K562 (cell line): Measurements from ENCODE around the gene CCDC9. TPM values are rescaled to one million over a fixed set of nuclear protein-coding genes. Genes with fewer than 3 reads are reported as not detected.
A peak's percentile ranks its signal among the peaks of the same experiment; 100 is the strongest.

Source experiments
- CBFA2T3 ChIP-seq: fragments of 450-650 bp; IDR thresholded peaks from 2 replicates; pipeline ENCODE4 v1.6.1; 2017
- CREB3 ChIP-seq: fragments of 450-650 bp; conservative IDR thresholded peaks from 2 replicates; pipeline ENCODE4 v1.6.1; 2016; ENCODE audit warnings: missing genetic modification characterization, low read depth, mild to moderate bottlenecking, missing compliant biosample characterization, moderate library complexity
- ELF4 ChIP-seq: fragments of 450-650 bp; formaldehyde crosslinking; IDR thresholded peaks from 2 replicates; pipeline ENCODE4 v1.4.0; 2022; ENCODE audit warnings: missing genetic modification characterization
- ETS2 ChIP-seq: IDR thresholded peaks from 2 replicates; pipeline ENCODE4 v1.6.1; 2016; ENCODE audit warnings: borderline replicate concordance, missing genetic modification characterization, mild to moderate bottlenecking, moderate library complexity, missing compliant biosample characterization; ENCODE audit not compliant: poor library complexity, severe bottlenecking
- FOXJ2 ChIP-seq: fragments of 200-800 bp; sonication (Bioruptor generic); IDR thresholded peaks from 2 replicates; pipeline ENCODE4 v1.6.1; 2016; ENCODE audit warnings: missing genetic modification characterization, missing compliant biosample characterization
- GMEB1 ChIP-seq: fragments of 250-450 bp; sonication (Bioruptor Pico); IDR thresholded peaks from 2 replicates; pipeline ENCODE4 v1.4.0; 2020; ENCODE audit warnings: mild to moderate bottlenecking
- JUND ChIP-seq, 2 experiments: IDR thresholded peaks; 2 replicates in 1 of 2; 3 replicates in 1 of 2; pipeline ENCODE4 v1.6.1; 2011; ENCODE audit warnings: borderline replicate concordance in 2 of 2, low read depth in 2 of 2, low read length in 2 of 2, improper control_type of control experiment in 1 of 2, missing biosample characterization in 1 of 2, missing genetic modification characterization in 1 of 2, missing genetic modification reagents in 1 of 2
- KLF13 ChIP-seq: fragments of 450-650 bp; IDR thresholded peaks from 2 replicates; pipeline ENCODE4 v1.6.1; 2016; ENCODE audit warnings: missing genetic modification characterization, low read depth, mild to moderate bottlenecking, missing compliant biosample characterization, moderate library complexity, borderline replicate concordance
- NFXL1 ChIP-seq: fragments of 450-650 bp; formaldehyde crosslinking; IDR thresholded peaks from 2 replicates; pipeline ENCODE4 v1.4.0; 2021; ENCODE audit warnings: mild to moderate bottlenecking
- NR2F6 ChIP-seq: fragments of 450-650 bp; formaldehyde crosslinking; IDR thresholded peaks from 2 replicates; pipeline ENCODE4 v1.4.0; 2020; ENCODE audit warnings: mild to moderate bottlenecking
- NR4A1 ChIP-seq, 2 experiments: fragments of 250-450 bp in 1 of 2; fragments of 450-650 bp in 1 of 2; sonication (Bioruptor Pico) in 1 of 2; IDR thresholded peaks; 2 replicates each; pipeline versions ENCODE4 v1.4.0 to v1.6.1; 2016 to 2020; ENCODE audit warnings: mild to moderate bottlenecking in 2 of 2, missing compliant biosample characterization in 1 of 2, missing genetic modification characterization in 1 of 2, moderate library complexity in 1 of 2
- PHF8 ChIP-seq: fragments of 200-600 bp; sonication (generic); IDR thresholded peaks from 2 replicates; pipeline ENCODE4 v1.6.1; 2012; ENCODE audit warnings: mixed run types, mild to moderate bottlenecking, inconsistent platforms, low read length, moderate library complexity, borderline replicate concordance
- POLR2AphosphoS5 ChIP-seq: IDR thresholded peaks from 2 replicates; pipeline ENCODE4 v1.6.1; 2011; ENCODE audit warnings: mild to moderate bottlenecking, low read depth, low read length, moderate library complexity; ENCODE audit not compliant: control insufficient read depth, insufficient read depth
- RNF2 ChIP-seq: sonication (generic); IDR thresholded peaks from 2 replicates; pipeline ENCODE4 v1.6.1; 2016
- SMARCA4 ChIP-seq: fragments of 450-650 bp; IDR thresholded peaks from 2 replicates; pipeline ENCODE4 v1.6.1; 2016
- SRSF1 ChIP-seq: fragments of 200-400 bp; formaldehyde crosslinking; IDR thresholded peaks from 2 replicates; pipeline ENCODE4 v1.6.1; 2017; ENCODE audit warnings: mild to moderate bottlenecking, low read depth, low read length, moderate library complexity
- SRSF3 ChIP-seq: fragments of 200-400 bp; formaldehyde crosslinking; IDR thresholded peaks from 2 replicates; pipeline ENCODE4 v1.6.1; 2016; ENCODE audit warnings: mild to moderate bottlenecking, low read length, moderate library complexity; ENCODE audit not compliant: insufficient read depth
- TAL1 ChIP-seq: fragments of 450-650 bp; IDR thresholded peaks from 2 replicates; pipeline ENCODE4 v1.6.1; 2016; ENCODE audit warnings: mild to moderate bottlenecking
- ZNF354B ChIP-seq: fragments of 250-450 bp; sonication (Bioruptor Pico); IDR thresholded peaks from 2 replicates; pipeline ENCODE4 v1.4.0; 2020
- ZNF408 ChIP-seq: fragments of 250-450 bp; sonication (Bioruptor Pico); IDR thresholded peaks from 2 replicates; pipeline ENCODE4 v1.4.0; 2020; ENCODE audit warnings: low read depth, mild to moderate bottlenecking, moderate library complexity
- ZNF431 ChIP-seq: sonication (generic); formaldehyde crosslinking; IDR thresholded peaks from 2 replicates; pipeline ENCODE4 v1.8.0; 2022; ENCODE audit warnings: mild to moderate bottlenecking, missing genetic modification reagents
- polyA plus RNA-seq, 8 experiments: library from polyadenylated mRNA; depleted of rRNA in 4 of 8; stranded (reverse) in 5 of 8; unstranded in 3 of 8; fragments of >200 nt; fragmentation: Nextera tagmentation in 2 of 8; fragmentation: Illumina TruSeq in 1 of 8; extraction: Ambion mirVana in 2 of 8; extraction: Trizol in 1 of 8; gene quantifications; 2 replicates each; pipeline versions ENCODE4 v1.2.1 to v1.2.3, GENCODE V29; 2011 to 2014; ENCODE audit warnings: inconsistent platforms in 1 of 8, missing spikeins in 1 of 8
- total RNA-seq, 7 experiments: library from RNA; depleted of rRNA in 6 of 7; stranded (reverse); fragments of >200 nt in 6 of 7; fragmentation: Illumina TruSeq in 2 of 7; extraction: Trizol in 2 of 7; gene quantifications; 2 replicates each; pipeline versions ENCODE4 v1.2.1 to v1.2.3, GENCODE V29; 2011 to 2021; ENCODE audit warnings: low replicate concordance in 1 of 7
- TF ChIP-seq, protein P1 (sequence below): IDR thresholded peaks from 2 replicates; pipeline ENCODE4 v1.6.1; 2012; ENCODE audit warnings: low read depth, low read length, improper control_type of control experiment, borderline replicate concordance
- TF ChIP-seq, protein P2 (sequence below): fragments of 450-650 bp; formaldehyde crosslinking; IDR thresholded peaks from 2 replicates; pipeline ENCODE4 v1.4.0; 2022; ENCODE audit warnings: mild to moderate bottlenecking, moderate library complexity

Gene CCDC9
- total and polyA plus RNA-seq, 9 of the 15 experiments (the other 6 are each of a cell fraction or from before 2014, with no cell fraction given), result 0.23 to 38.6 (median 8.4) TPM

GRCh38 chr19:47210689-47211316 lies 45.5 kb upstream of the CCDC9 start (continued):
- TF ChIP-seq TAL1 (0 out of 2 replicates have a peak, but pooled peaks have one; percentile 6), RNF2 (peak; percentile 56; the same call in 1 of the 2 replicates), SRSF3 (no peak), NR4A1 (CRISPR knock-in tag; IDR thresholded peaks at IDR 0.05) (no peak), NR4A1 (tag; IDR thresholded peaks at IDR 0.05) (peak; percentile 88), NR2F6 (CRISPR knock-in tag) (no peak), CREB3 (peak; percentile 86), ELF4 (0 out of 2 replicates have a peak, but pooled peaks have one; percentile 12), ZNF431 (no peak), ETS2 (peak; percentile 55), SMARCA4 (peak; percentile 62), FOXJ2 (tag) (no peak), SRSF1 (no peak), KLF13 (peak; percentile 11; the same call in 1 of the 2 replicates), PHF8 (no peak), ZNF408 (no peak), ZNF354B (CRISPR knock-in tag) (no peak), POLR2AphosphoS5 (peak; percentile 46; the same call in 1 of the 2 replicates), JUND (IDR thresholded peaks at IDR 0.05; ENCODE audit: borderline replicate concordance, low read depth, low read length) (no peak; the same call in 1 of the 2 replicates), JUND (tag; IDR thresholded peaks at IDR 0.05; ENCODE audit: borderline replicate concordance, low read depth, low read length) (peak; percentile 72; the same call in 1 of the 3 replicates), GMEB1 (CRISPR knock-in tag) (peak; percentile 6; the same call in 1 of the 2 replicates), CBFA2T3 (no peak), NFXL1 (CRISPR knock-in tag) (peak; percentile 80; the same call in 1 of the 2 replicates)
- TF ChIP-seq, protein P1, sequence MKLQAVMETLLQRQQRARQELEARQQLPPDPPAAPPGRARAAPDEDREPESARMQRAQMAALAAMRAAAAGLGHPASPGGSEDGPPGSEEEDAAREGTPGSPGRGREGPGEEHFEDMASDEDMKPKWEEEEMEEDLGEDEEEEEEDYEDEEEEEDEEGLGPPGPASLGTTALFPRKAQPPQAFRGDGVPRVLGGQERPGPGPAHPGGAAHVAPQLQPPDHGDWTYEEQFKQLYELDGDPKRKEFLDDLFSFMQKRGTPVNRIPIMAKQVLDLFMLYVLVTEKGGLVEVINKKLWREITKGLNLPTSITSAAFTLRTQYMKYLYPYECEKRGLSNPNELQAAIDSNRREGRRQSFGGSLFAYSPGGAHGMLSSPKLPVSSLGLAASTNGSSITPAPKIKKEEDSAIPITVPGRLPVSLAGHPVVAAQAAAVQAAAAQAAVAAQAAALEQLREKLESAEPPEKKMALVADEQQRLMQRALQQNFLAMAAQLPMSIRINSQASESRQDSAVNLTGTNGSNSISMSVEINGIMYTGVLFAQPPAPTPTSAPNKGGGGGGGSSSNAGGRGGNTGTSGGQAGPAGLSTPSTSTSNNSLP, result peak; percentile 80; the same call in 1 of the 2 replicates
- TF ChIP-seq, protein P2, sequence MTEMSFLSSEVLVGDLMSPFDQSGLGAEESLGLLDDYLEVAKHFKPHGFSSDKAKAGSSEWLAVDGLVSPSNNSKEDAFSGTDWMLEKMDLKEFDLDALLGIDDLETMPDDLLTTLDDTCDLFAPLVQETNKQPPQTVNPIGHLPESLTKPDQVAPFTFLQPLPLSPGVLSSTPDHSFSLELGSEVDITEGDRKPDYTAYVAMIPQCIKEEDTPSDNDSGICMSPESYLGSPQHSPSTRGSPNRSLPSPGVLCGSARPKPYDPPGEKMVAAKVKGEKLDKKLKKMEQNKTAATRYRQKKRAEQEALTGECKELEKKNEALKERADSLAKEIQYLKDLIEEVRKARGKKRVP (CRISPR knock-in tag), result 0 out of 2 replicates have a peak, but pooled peaks have one; percentile 19
